ENCODE measurements around the gene RCAN3. TPM values are rescaled to one million over a fixed set of nuclear protein-coding genes. Genes with fewer than 3 reads are reported as not detected.
"Not testable (repeated sequence)": the region's sequence is repeated elsewhere in the genome, so short reads cannot be mapped to it uniquely, and the experiment has no call there.

Gene RCAN3
- 1 to 10 TPM; 3.8 to 4.8 TPM for total RNA-seq
- polyA plus RNA-seq: 1 to 10 TPM in 1 of 2 donors, under 1 TPM in 1; 0.84 to 2.4 TPM
- long read RNA-seq, donor 1, full-length matches to known transcripts: 2 of 7 reads
- long read RNA-seq, donor 1, partial matches to known transcripts: 0 of 7 reads
- long read RNA-seq, donor 1, other reads (novel, unspliced or antisense): 5 of 7 reads
- long read RNA-seq, donor 2, full-length matches to known transcripts: 2 of 3 reads
- long read RNA-seq, donor 2, partial matches to known transcripts: 0 of 3 reads
- long read RNA-seq, donor 2, other reads (novel, unspliced or antisense): 1 of 3 reads

DNA sequence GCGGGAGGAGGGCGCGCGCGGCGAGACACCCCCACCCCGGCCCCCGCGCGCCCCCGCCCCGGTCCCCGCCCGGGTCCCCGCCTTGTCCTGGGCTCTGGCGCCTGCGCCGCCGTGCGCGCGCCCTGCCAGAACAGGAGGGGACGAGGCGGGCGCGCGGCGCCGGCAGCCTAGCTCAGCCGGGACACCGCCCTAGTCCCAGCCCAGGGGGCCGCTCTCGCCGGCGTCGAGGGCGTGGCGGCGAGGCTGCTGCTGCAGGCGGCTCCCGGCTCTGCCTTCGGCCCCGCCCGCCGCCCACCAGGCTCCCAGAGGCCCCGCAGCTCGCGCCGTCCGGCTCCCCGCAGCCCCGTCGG is at the start of gene RCAN3:
RCAN3 (plus strand) TSS at position 128 of the 350 bp plus-strand sequence. CDS start 11,537 bp downstream, outside the sequence.
- DNase-seq: peak; percentile 88 to 89
- no peaks in the 10 kb centered on the region for H3K9me3 ChIP-seq (ENCODE audit: control insufficient read depth, low read length)
- 0 to 1% methylated on average over 29 to 53 of the region's 53 CpGs for WGBS, 2 donors
- H3K27me3 ChIP-seq (ENCODE audit: control insufficient read depth in 1 of 2, insufficient read depth in 2 of 2, low read length in 1 of 2): no peaks in the 10 kb centered on the region
- no peak within 1 kb of the TSS for H3K27ac ChIP-seq (ENCODE audit: low read depth in 1 of 2, low read length in 2 of 2)
- H3K4me3 ChIP-seq (ENCODE audit: low read length in 2 of 2): peak within 1 kb of the TSS; percentile 55 to 87
- ATAC-seq (ENCODE audit: low FRiP score): peak; percentile 91
- no peaks in the 10 kb centered on the region for H3K36me3 ChIP-seq (ENCODE audit: control insufficient read depth in 1 of 2, insufficient read depth in 2 of 2, low read length in 1 of 2)
- intact Hi-C loops (cut with DNase I): no loop called here
- H3K4me1 ChIP-seq (ENCODE audit: control insufficient read depth in 1 of 2, insufficient read depth in 2 of 2, low read length in 2 of 2): no peaks in the 10 kb centered on the region

- Histone ChIP-seq H3K4me1 (ENCODE audit: control insufficient read depth in 1 of 2, insufficient read depth in 2 of 2, low read length in 2 of 2) (no peaks in the 10 kb centered on the region), H3K27ac (ENCODE audit: low read depth in 1 of 2, low read length in 2 of 2) (no peak overlapping the region), H3K9me3 (ENCODE audit: control insufficient read depth, low read length) (no peaks in the 10 kb centered on the region), H3K36me3 (ENCODE audit: control insufficient read depth in 1 of 2, insufficient read depth in 2 of 2, low read length in 1 of 2) (peaks cover 0 to 6% of the 10 kb centered on the region in 2 donors), H3K4me3 (ENCODE audit: low read length in 2 of 2) (no peak overlapping the region), H3K27me3 (ENCODE audit: control insufficient read depth in 1 of 2, insufficient read depth in 2 of 2, low read length in 1 of 2) (no peaks in the 10 kb centered on the region)
- DNase-seq: no peak
- WGBS, 2 donors: 83 to 86% methylated on average over 8 of the region's 8 CpGs
- intact Hi-C loops (cut with DNase I): no loop called here
- no peak for ATAC-seq (ENCODE audit: low FRiP score)
These were observed 49.6 kb upstream of the RCAN3 start for GRCh38 chr1:24452922-24453485.

- Histone ChIP-seq H3K27ac (ENCODE audit: low read depth in 1 of 2, low read length in 2 of 2) (no peak overlapping the region), H3K4me3 (ENCODE audit: low read length in 2 of 2) (no peak overlapping the region), H3K36me3 (ENCODE audit: control insufficient read depth in 1 of 2, insufficient read depth in 2 of 2, low read length in 1 of 2) (peaks cover 0 to 6% of the 10 kb centered on the region in 2 donors), H3K4me1 (ENCODE audit: control insufficient read depth in 1 of 2, insufficient read depth in 2 of 2, low read length in 2 of 2) (no peaks in the 10 kb centered on the region), H3K9me3 (ENCODE audit: control insufficient read depth, low read length) (no peaks in the 10 kb centered on the region), H3K27me3 (ENCODE audit: control insufficient read depth in 1 of 2, insufficient read depth in 2 of 2, low read length in 1 of 2) (no peaks in the 10 kb centered on the region)
- ATAC-seq (ENCODE audit: low FRiP score) (no peak), DNase-seq (no peak)
- WGBS, 2 donors: 74 to 78% methylated on average over 5 of the region's 5 CpGs
- intact Hi-C loops (cut with DNase I): no loop called here
These were observed 48.0 kb upstream of the RCAN3 start for GRCh38 chr1:24454673-24455072.

DNA sequence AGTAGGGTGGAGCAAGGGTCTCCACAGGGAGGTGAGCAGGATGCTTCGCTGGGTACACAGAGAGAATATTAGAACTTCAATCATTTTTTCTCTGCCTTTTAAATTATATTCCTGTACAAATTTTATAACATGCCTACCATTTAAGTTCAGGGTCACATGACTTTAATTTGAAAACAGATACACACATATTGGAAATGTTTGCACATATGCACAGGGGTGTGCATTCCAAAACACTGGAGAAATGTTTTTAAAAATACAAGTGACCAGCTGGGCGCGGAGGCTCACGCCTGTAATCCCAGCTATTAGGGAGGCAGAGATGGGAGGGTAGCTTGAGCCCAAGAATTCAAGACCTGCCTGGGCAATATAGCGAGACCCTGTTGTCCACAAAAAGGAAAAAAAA is 47.4 kb upstream of the RCAN3 start:
- no peak overlapping the region for H3K4me3 ChIP-seq (ENCODE audit: low read length in 2 of 2)
- DNase-seq (no peak), ATAC-seq (ENCODE audit: low FRiP score) (no peak)
- no peaks in the 10 kb centered on the region for H3K9me3 ChIP-seq (ENCODE audit: control insufficient read depth, low read length)
- H3K36me3 ChIP-seq (ENCODE audit: control insufficient read depth in 1 of 2, insufficient read depth in 2 of 2, low read length in 1 of 2): peaks cover 0 to 6% of the 10 kb centered on the region in 2 donors
- no peak overlapping the region for H3K27ac ChIP-seq (ENCODE audit: low read depth in 1 of 2, low read length in 2 of 2)
- WGBS, 2 donors: 95 to 98% methylated on average over 5 of the region's 5 CpGs
- intact Hi-C loops (cut with DNase I): no loop called here
- H3K4me1 ChIP-seq (ENCODE audit: control insufficient read depth in 1 of 2, insufficient read depth in 2 of 2, low read length in 2 of 2): no peaks in the 10 kb centered on the region
- no peaks in the 10 kb centered on the region for H3K27me3 ChIP-seq (ENCODE audit: control insufficient read depth in 1 of 2, insufficient read depth in 2 of 2, low read length in 1 of 2)

DNA sequence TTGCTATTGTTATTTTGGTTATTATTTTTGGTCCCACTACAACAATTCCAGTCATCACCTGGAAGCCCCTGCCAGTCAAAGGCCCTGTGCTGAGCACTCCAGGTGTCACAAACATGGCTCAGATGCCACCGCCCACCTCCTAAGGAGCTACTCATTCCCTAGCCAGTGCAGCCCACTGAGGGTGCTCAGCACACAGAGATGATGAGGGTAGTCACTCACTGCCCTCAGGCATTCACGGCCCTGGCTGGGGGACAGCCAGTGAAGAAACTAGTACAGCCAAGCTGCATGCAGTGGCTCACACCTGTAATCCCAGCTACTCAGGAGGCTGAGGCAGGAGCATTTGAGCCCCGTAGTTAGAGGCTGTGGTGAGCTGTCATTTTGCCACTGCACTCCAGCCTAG is 44.8 kb upstream of the RCAN3 start:
- H3K27ac ChIP-seq (ENCODE audit: low read depth in 1 of 2, low read length in 2 of 2): no peak overlapping the region
- H3K36me3 ChIP-seq (ENCODE audit: control insufficient read depth in 1 of 2, insufficient read depth in 2 of 2, low read length in 1 of 2): no peaks in the 10 kb centered on the region
- H3K9me3 ChIP-seq (ENCODE audit: control insufficient read depth, low read length): no peaks in the 10 kb centered on the region
- ATAC-seq (ENCODE audit: low FRiP score): no peak
- DNase-seq: no peak
- H3K27me3 ChIP-seq (ENCODE audit: control insufficient read depth in 1 of 2, insufficient read depth in 2 of 2, low read length in 1 of 2): no peaks in the 10 kb centered on the region
- intact Hi-C loops (cut with DNase I): no loop called here
- H3K4me1 ChIP-seq (ENCODE audit: control insufficient read depth in 1 of 2, insufficient read depth in 2 of 2, low read length in 2 of 2): no peaks in the 10 kb centered on the region
- no peak overlapping the region for H3K4me3 ChIP-seq (ENCODE audit: low read length in 2 of 2)
- 90 to 92% methylated on average over 3 of the region's 3 CpGs for WGBS, 2 donors

- Histone ChIP-seq H3K4me3 (ENCODE audit: low read length in 2 of 2) (no peak overlapping the region), H3K9me3 (ENCODE audit: control insufficient read depth, low read length) (no peaks in the 10 kb centered on the region), H3K36me3 (ENCODE audit: control insufficient read depth in 1 of 2, insufficient read depth in 2 of 2, low read length in 1 of 2) (no peaks in the 10 kb centered on the region), H3K27ac (ENCODE audit: low read depth in 1 of 2, low read length in 2 of 2) (no peak overlapping the region), H3K27me3 (ENCODE audit: control insufficient read depth in 1 of 2, insufficient read depth in 2 of 2, low read length in 1 of 2) (no peaks in the 10 kb centered on the region), H3K4me1 (ENCODE audit: control insufficient read depth in 1 of 2, insufficient read depth in 2 of 2, low read length in 2 of 2) (no peaks in the 10 kb centered on the region)
- intact Hi-C loops (cut with DNase I): no loop called here
- DNase-seq: no peak
- no peak for ATAC-seq (ENCODE audit: low FRiP score)
- WGBS, 2 donors: 84 to 86% methylated on average over 6 of the region's 6 CpGs
These were observed 42.9 kb upstream of the RCAN3 start for GRCh38 chr1:24459551-24460266.

- H3K4me3 ChIP-seq (ENCODE audit: low read length in 2 of 2); DNase-seq; H3K36me3 ChIP-seq (ENCODE audit: control insufficient read depth in 1 of 2, insufficient read depth in 2 of 2, low read length in 1 of 2); H3K9me3 ChIP-seq (ENCODE audit: control insufficient read depth, low read length); intact Hi-C loops (cut with DNase I); H3K27me3 ChIP-seq (ENCODE audit: control insufficient read depth in 1 of 2, insufficient read depth in 2 of 2, low read length in 1 of 2); H3K27ac ChIP-seq (ENCODE audit: low read depth in 1 of 2, low read length in 2 of 2); H3K4me1 ChIP-seq (ENCODE audit: control insufficient read depth in 1 of 2, insufficient read depth in 2 of 2, low read length in 2 of 2); ATAC-seq (ENCODE audit: low FRiP score): not testable (repeated sequence)
- WGBS, 2 donors: 85% methylated on average over 4 of the region's 4 CpGs
These were observed 40.5 kb upstream of the RCAN3 start for GRCh38 chr1:24462128-24462527.

DNA sequence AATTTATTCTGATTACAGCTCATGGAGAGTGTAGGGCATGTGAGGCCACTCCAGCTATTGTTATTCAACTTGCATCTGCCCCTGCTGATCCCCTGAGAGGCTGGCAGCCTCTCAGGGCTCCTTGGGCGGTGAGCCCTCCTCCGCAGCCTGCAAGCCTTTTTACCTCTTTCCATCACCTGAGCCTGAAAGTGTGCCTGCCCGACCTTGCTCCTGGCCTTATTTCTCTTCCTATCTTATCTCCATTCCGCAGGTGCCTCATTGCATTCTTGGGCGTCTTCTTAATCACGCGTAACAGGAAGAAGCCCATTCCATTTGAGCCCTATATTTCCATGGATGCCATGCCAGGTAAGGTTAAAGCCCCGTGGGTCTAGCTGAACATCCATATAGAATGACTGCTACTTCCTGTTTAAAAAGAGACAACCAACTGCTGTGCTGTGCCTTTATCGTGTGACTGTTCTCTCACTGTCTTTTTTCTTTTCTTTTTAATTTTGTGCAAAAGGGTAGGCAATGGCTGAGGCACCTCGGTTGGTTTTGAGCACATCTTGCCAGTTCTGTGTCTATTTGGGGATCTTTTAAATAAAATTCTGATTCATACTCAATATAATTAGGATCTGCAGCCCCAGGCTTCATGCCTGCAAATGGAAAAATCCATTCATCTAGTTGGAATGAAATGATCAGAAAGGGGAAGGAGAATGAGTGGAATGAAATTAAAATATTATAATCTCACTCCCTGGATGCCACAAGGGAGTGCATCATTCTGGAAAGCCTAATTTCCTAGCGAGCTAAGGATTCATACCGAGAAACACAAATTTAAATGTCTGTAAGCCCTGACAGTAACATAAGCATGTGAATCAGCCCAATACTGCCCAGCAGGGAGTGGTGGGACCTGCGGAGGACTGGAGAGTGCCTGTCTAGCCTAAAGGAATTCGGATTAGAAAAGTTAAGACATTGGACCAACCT is 38.6 kb upstream of the RCAN3 start:
- H3K36me3 ChIP-seq (ENCODE audit: control insufficient read depth in 1 of 2, insufficient read depth in 2 of 2, low read length in 1 of 2): peaks cover 0 to 3% of the 10 kb centered on the region in 2 donors
- no peak overlapping the region for H3K27ac ChIP-seq (ENCODE audit: low read depth in 1 of 2, low read length in 2 of 2)
- no peaks in the 10 kb centered on the region for H3K4me1 ChIP-seq (ENCODE audit: control insufficient read depth in 1 of 2, insufficient read depth in 2 of 2, low read length in 2 of 2)
- intact Hi-C loops (cut with DNase I): no loop called here
- no peaks in the 10 kb centered on the region for H3K27me3 ChIP-seq (ENCODE audit: control insufficient read depth in 1 of 2, insufficient read depth in 2 of 2, low read length in 1 of 2)
- DNase-seq (no peak), ATAC-seq (ENCODE audit: low FRiP score) (no peak)
- WGBS, 2 donors: 54 to 62% methylated on average over 14 of the region's 14 CpGs
- H3K9me3 ChIP-seq (ENCODE audit: control insufficient read depth, low read length): no peaks in the 10 kb centered on the region
- no peak overlapping the region for H3K4me3 ChIP-seq (ENCODE audit: low read length in 2 of 2)
